GM21390 (cell line): Measurements from ENCODE around the gene POM121L2.

Source experiments
- ATAC-seq: cut with Tn5 transposase; IDR thresholded peaks from one replicate; pipeline ENCODE4 v1.9.1; 2021; ENCODE audit not compliant: unreplicated experiment

POM121L2 gene

DNA sequence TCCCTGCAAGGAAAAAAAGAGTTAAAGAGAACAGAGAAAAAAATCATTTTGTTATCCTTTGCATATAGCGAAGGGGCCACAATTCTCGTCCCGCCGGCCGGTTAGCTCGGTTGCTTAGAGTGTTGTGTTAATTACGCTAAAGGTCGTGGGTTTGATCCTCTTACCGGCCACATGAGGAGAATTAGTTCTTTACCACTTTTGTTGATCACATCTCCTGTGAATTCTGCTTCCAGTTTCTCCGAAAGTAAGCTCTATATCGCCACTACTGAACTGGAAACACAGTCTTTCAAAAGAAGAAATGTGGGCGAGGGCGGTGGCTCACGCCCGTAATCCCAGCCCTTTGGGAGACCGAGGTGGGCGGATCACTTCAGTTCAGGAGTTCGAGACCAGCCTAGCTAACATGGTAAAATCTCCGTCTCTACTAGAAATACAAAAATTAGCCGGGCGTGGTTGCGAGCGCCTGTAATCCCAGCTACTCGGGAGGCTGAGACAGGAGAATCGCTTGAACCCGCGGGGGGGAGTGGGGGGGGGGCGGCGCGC, 51.2 kb downstream of the POM121L2 start:
- no peak for ATAC-seq

DNA sequence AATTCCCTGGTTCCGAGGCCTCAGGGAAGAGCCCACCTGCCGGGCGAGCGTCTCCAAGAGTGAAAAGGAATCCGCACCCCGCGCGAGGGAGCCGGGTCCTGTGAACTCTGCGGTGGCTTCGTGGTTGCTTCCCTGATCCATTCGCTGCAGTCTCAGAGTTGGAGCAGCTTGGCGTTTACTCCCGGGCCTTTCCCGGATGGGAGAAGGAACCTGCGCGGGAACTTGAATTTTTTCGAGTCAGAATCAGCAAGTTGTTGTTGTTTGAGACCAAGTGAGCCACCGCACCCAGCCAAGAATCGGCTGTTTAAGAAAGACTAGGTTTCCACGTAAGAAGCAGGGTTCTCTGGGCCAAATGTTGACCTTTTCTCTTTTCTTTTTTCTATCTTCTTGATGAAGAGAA, 51.7 kb downstream of the POM121L2 start:
- ATAC-seq: no peak
